Natural killer cell (primary cell): ENCODE results near the gene ZNF521. TPM values are rescaled to one million over a fixed set of nuclear protein-coding genes. Genes with fewer than 3 reads are reported as not detected.

Source experiments
- ATAC-seq, 3 donors: fragments of 150-1000 bp in 2 of 3; fragments of 200-7000 bp in 1 of 3; cut with Tn5 transposase; 1 replicate in 1 of 3; 2 replicates in 2 of 3; pipeline ENCODE4 v1.10.0; 2021; ENCODE audit warnings: mild to moderate bottlenecking in 2 of 3, moderate library complexity in 2 of 3
- DNase-seq, 2 donors: peaks; one replicate each; pipeline versions ENCODE4 v3.0.0 to v3.0.0-alpha.2; 2013 to 2021; ENCODE audit warnings: mixed read lengths in 1 of 2
- H3K27ac ChIP-seq: one replicate; pipeline ENCODE4 v1.5.1; 2013; ENCODE audit warnings: mild to moderate bottlenecking, low read length
- H3K27me3 ChIP-seq: one replicate; pipeline ENCODE4 v1.6.1; 2013; ENCODE audit warnings: low read length; ENCODE audit not compliant: control insufficient read depth, insufficient read depth
- H3K36me3 ChIP-seq: one replicate; pipeline ENCODE4 v1.6.1; 2013; ENCODE audit warnings: low read length; ENCODE audit not compliant: control insufficient read depth, insufficient read depth
- H3K4me1 ChIP-seq: one replicate; pipeline ENCODE4 v1.6.1; 2013; ENCODE audit warnings: low read length; ENCODE audit not compliant: control insufficient read depth, insufficient read depth
- H3K4me3 ChIP-seq: one replicate; pipeline ENCODE4 v1.5.1; 2013; ENCODE audit warnings: low read length
- H3K9me3 ChIP-seq: one replicate; pipeline ENCODE4 v1.6.1; 2013; ENCODE audit warnings: low read length; ENCODE audit not compliant: control insufficient read depth, insufficient read depth
- H3K27ac Mint-ChIP-seq, 2 donors: one replicate each; pipeline ENCODE4 v1.8.0; 2022; ENCODE audit warnings: mild to moderate bottlenecking in 2 of 2, mixed read lengths in 2 of 2, moderate library complexity in 1 of 2
- H3K27me3 Mint-ChIP-seq, 2 donors: one replicate each; pipeline ENCODE4 v1.8.0; 2022; ENCODE audit warnings: low read depth in 2 of 2, mixed read lengths in 2 of 2
- H3K36me3 Mint-ChIP-seq: one replicate; pipeline ENCODE4 v1.8.0; 2022; ENCODE audit warnings: mixed read lengths
- H3K4me1 Mint-ChIP-seq, 2 donors: one replicate each; pipeline ENCODE4 v1.8.0; 2022; ENCODE audit warnings: mixed read lengths in 2 of 2
- H3K4me3 Mint-ChIP-seq: one replicate; pipeline ENCODE4 v1.8.0; 2022; ENCODE audit warnings: mild to moderate bottlenecking, moderate library complexity, mixed read lengths
- H3K9me3 Mint-ChIP-seq, 2 donors: one replicate each; pipeline ENCODE4 v1.8.0; 2022; ENCODE audit warnings: mixed read lengths in 2 of 2
- CTCF ChIP-seq: fragments of 200-600 bp; IDR thresholded peaks from one replicate; pipeline ENCODE4 v1.8.0; 2022; ENCODE audit warnings: antibody characterized with exemption
- WGBS: methylation state at CpG from one replicate; pipeline ENCODE4 v1.1.7; 2013; ENCODE audit warnings: missing lambda C conversion rate; ENCODE audit not compliant: insufficient coverage; 5-methylcytosine and 5-hydroxymethylcytosine counted together
- intact Hi-C: fragments of 100-400 bp; cut with micrococcal nuclease; formaldehyde crosslinking; loops from one replicate; pipeline ENCODE4 v1.14.2; 2022
- total RNA-seq, 4 donors: library from RNA; stranded (reverse); fragments of 120-200 nt in 1 of 4; gene quantifications; one replicate each; pipeline versions ENCODE4 v1.2.3 to v1.2.4, GENCODE V29; 2013 to 2022

ZNF521 gene
- total RNA-seq, 3 donors from 2014 or later (not counting 1 experiment from before 2014, with no cell fraction given) = 0.19 to 3.5 (median 0.54) TPM

- intact Hi-C loops = no loop called here
- H3K36me3 Mint-ChIP-seq = no peaks in the 10 kb centered on the region
- no peaks in the 10 kb centered on the region for H3K4me1 Mint-ChIP-seq
- H3K27ac ChIP-seq = no peak overlapping the region
- peaks cover 0 to 3% of the 10 kb centered on the region in 2 donors for H3K9me3 Mint-ChIP-seq
- no peak overlapping the region for H3K4me3 Mint-ChIP-seq
- H3K4me3 ChIP-seq = no peak overlapping the region
- WGBS = 94% methylated on average over 4 of the region's 4 CpGs
- DNase-seq (no peak), ATAC-seq (no peak)
- H3K36me3 ChIP-seq = no peaks in the 10 kb centered on the region
- H3K4me1 ChIP-seq = no peaks in the 10 kb centered on the region
- TF ChIP-seq CTCF = no peak
- H3K9me3 ChIP-seq = no peaks in the 10 kb centered on the region
- no peak overlapping the region for H3K27ac Mint-ChIP-seq
- H3K27me3 ChIP-seq = no peaks in the 10 kb centered on the region
- H3K27me3 Mint-ChIP-seq = peaks cover 8 to 26% of the 10 kb centered on the region in 2 donors
Measured at GRCh38 chr18:25326361-25326952, 25.5 kb downstream of the ZNF521 start.

GRCh38 chr18:25322806-25323205 lies 29.2 kb downstream of the ZNF521 start:
- H3K4me1 ChIP-seq = no peaks in the 10 kb centered on the region
- Mint-ChIP-seq H3K4me1 (no peaks in the 10 kb centered on the region), H3K27me3 (peaks cover 4 to 31% of the 10 kb centered on the region in 2 donors), H3K27ac (no peak overlapping the region), H3K36me3 (no peaks in the 10 kb centered on the region), H3K4me3 (no peak overlapping the region), H3K9me3 (no peaks in the 10 kb centered on the region)
- no peak overlapping the region for H3K27ac ChIP-seq
- no peak overlapping the region for H3K4me3 ChIP-seq
- DNase-seq (no peak), ATAC-seq (no peak)
- no peaks in the 10 kb centered on the region for H3K9me3 ChIP-seq
- 92% methylated on average over 4 of the region's 4 CpGs for WGBS
- no peaks in the 10 kb centered on the region for H3K27me3 ChIP-seq
- no peak for TF ChIP-seq CTCF
- no peaks in the 10 kb centered on the region for H3K36me3 ChIP-seq
- intact Hi-C loops = no loop called here

- Mint-ChIP-seq H3K4me1 (no peaks in the 10 kb centered on the region), H3K27me3 (peaks cover 3 to 18% of the 10 kb centered on the region in 2 donors), H3K36me3 (no peaks in the 10 kb centered on the region), H3K4me3 (no peak overlapping the region), H3K27ac (no peak overlapping the region), H3K9me3 (no peaks in the 10 kb centered on the region)
- no peak overlapping the region for H3K4me3 ChIP-seq
- TF ChIP-seq CTCF = no peak
- ATAC-seq = no peak
- no peak for DNase-seq
- 93% methylated on average over 9 of the region's 9 CpGs for WGBS
- H3K9me3 ChIP-seq = no peaks in the 10 kb centered on the region
- H3K27ac ChIP-seq = no peak overlapping the region
- H3K4me1 ChIP-seq = no peaks in the 10 kb centered on the region
- H3K27me3 ChIP-seq = no peaks in the 10 kb centered on the region
- intact Hi-C loops = no loop called here
- no peaks in the 10 kb centered on the region for H3K36me3 ChIP-seq
Measured at GRCh38 chr18:25316381-25317018, 35.5 kb downstream of the ZNF521 start.

GRCh38 chr18:25314838-25315190 lies 37.2 kb downstream of the ZNF521 start:
- Mint-ChIP-seq H3K36me3 (no peaks in the 10 kb centered on the region), H3K27ac (no peak overlapping the region), H3K4me1 (no peaks in the 10 kb centered on the region), H3K4me3 (no peak overlapping the region), H3K9me3 (no peaks in the 10 kb centered on the region), H3K27me3 (peaks cover 3 to 18% of the 10 kb centered on the region in 2 donors)
- Histone ChIP-seq H3K27me3 (no peaks in the 10 kb centered on the region), H3K9me3 (no peaks in the 10 kb centered on the region), H3K4me3 (no peak overlapping the region), H3K27ac (no peak overlapping the region), H3K4me1 (no peaks in the 10 kb centered on the region), H3K36me3 (no peaks in the 10 kb centered on the region)
- ATAC-seq = no peak
- intact Hi-C loops = no loop called here
- no peak for TF ChIP-seq CTCF
- DNase-seq = no peak
